Skeletal muscle cell (primary cell): Measurements from ENCODE around the gene RRBP1.

Experiments
- DNase-seq: peaks from one replicate; pipeline ENCODE4 v3.0.0-alpha.2; 2010; ENCODE audit warnings: low read depth
- H3K4me3 ChIP-seq: 2 replicates; pipeline ENCODE4 v1.5.1; 2011; ENCODE audit warnings: low read depth, mild to moderate bottlenecking, control low read depth, low read length, moderate library complexity

RRBP1 gene

DNA sequence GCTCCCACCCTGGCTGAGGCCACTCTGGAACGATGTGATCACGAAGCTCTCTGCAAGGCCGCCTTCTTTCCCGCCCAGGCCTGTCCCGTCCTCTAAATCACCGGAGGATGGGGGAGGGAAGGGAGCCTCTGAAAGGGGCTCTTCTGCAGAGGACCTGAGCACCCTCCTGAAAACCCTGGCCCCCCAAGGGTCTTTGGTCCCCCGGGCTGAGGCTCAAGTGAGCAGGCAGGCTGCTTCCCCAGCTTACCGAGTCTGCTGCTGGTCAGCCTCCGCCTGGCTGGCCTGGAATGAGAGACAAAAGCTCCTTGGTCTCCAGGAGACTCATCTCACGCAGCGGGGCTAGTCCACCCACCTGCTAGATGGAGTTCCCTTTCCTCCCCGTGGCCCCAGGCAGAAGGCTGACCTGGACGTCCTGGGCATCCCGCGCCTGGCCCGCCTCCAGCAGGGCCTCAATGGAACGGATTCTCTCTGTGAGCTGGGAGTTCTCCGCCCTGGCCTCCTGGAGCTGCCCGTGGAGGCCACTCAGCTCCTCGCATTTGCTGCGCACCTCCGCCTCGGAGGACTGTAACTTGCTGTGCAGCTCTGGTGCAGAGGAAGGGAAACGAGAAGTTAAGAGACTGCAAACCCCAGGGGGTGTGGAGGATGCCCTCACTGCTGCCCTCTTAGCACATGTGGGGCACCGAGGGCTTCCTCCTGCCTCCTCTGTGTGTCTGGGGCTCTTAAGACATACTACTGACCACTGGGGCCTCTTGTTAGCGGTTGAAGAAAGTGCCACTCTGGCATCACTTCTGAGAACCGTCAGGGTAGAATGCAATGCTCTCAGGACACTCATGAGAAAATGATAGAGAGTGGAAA is 54.7 kb downstream of the RRBP1 start:
- DNase-seq = no peak
- H3K4me3 ChIP-seq = no peak overlapping the region

DNA sequence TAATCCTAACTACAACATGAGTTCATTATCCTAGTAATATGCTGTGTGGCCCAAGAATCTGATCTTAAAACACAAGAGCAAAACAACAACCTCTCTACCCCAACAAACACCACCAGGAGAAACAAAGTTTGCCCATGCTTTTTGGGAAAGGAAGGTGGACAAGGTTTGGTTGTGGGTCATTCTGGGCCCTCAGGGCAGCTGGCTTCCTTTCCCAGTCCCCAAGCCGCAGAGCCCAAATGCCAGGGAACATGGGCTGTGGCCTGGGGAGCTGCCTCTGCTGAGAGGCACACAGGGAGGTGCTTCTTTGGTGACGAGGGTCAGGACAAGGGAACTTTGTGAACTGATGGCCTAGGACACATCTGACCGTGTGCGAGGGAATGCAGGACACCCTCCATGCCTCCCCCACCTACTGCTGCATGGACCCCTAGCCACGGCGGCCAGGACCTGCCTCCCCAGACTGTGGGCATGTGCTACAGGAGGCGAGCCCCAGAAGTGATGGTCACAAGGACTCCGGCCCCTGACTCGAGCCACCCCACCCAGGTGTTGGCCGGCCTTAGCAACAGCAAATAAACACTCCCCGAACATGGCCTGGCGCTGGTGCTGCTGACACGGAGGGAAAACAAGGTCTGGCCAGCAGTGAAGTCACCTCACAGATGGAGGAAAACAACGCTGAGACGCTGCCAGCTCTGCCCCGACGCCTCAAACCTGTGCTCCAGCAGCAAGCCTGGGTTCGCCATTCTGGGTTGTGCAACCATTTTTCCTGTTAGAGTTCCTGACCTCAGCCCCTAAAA is 55.6 kb downstream of the RRBP1 start:
- H3K4me3 ChIP-seq = no peak overlapping the region
- DNase-seq = no peak

DNA sequence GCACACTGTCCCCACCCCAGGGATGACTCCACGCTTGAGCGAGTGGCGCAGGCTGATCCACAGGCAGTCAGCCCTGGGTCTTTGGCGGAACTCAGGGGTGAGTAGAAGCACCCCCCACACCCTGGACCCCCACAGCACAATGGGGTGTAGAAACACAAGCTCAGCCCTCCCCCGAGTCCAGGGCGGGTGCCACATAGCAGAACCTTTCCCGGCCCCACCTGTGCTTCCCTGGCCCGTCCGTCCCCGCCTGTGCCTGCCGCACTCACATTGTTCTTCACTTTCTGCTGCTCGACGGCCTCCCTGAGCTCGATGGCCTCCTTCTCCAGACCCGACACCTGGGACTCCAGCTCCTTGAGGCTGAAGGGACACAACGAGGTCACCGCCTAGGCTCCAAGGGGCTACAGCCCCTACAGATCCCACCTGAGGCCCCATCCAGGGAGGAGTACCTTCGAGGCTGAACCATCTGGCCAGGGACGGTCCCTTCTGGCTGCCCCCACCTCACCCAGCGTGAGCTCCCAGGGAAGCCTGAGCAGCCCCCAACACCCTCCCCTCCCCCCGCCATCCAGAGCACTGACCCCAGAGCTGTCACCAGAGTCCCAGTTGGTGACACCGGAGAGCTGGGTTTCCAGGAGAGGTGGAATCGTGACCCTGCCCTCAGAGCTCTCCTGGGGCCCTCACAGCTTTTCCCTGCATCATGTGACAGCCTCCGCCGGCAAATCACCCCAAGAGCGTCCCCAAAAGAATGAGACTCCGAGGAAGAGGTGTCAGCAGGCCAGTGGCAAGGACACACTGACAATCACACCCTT is 56.6 kb downstream of the RRBP1 start:
- DNase-seq = no peak
- H3K4me3 ChIP-seq = no peak overlapping the region

DNA sequence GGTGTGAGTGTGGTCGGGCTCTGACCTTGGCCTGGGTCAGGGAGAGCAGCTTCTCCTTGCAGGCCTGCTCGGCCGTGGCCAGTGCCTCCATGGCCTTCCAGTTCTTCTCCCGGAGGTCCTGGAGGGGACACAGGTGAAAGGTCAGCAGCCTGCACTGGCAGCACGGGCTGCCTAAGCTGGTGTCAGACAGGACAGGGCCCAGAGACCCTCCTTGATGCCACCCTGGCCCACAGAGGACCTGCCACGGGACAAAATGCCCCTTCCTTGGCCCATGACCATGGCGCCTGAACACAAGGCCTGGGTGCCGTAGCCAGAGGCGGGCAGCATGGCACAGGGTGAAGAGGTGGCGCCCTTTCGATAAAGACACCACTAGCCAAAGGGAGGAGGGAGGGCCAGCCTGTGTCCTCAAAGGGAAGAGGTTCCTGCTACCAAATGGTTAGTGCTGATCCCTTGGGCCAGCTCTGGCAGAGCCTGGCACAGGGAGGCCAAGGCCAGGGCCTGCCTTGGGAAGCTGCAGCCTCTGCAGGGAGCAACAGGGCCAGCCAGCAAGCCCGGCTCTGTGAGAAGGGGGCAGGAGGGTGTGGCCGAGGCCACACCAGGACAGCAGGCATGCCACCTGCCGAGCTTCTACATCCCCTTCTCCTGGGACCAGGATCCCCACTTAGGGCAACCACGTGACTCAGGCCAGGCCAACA is 57.3 kb downstream of the RRBP1 start:
- no peak overlapping the region for H3K4me3 ChIP-seq
- no peak for DNase-seq

DNA sequence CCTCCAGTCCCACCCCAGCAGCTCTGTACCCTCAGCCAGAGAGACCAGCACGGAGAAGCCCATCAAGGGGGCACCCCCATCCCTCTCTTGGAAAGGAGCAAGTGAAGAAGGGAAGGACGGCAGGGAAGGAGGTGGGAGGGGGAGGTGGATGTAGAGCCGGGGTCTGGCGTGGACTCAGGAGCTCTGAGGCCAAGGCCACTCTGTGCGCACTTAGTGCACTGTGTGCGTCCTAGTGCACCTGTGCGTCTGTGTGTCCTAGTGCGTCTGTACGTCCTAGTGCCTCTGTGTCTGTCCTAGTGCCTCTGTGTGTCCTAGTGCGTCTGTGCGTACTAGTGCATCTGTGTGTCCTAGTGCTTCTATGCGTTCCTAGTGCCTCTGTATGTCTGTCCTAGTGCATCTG is 58.0 kb downstream of the RRBP1 start:
- H3K4me3 ChIP-seq = no peak overlapping the region
- no peak for DNase-seq

DNA sequence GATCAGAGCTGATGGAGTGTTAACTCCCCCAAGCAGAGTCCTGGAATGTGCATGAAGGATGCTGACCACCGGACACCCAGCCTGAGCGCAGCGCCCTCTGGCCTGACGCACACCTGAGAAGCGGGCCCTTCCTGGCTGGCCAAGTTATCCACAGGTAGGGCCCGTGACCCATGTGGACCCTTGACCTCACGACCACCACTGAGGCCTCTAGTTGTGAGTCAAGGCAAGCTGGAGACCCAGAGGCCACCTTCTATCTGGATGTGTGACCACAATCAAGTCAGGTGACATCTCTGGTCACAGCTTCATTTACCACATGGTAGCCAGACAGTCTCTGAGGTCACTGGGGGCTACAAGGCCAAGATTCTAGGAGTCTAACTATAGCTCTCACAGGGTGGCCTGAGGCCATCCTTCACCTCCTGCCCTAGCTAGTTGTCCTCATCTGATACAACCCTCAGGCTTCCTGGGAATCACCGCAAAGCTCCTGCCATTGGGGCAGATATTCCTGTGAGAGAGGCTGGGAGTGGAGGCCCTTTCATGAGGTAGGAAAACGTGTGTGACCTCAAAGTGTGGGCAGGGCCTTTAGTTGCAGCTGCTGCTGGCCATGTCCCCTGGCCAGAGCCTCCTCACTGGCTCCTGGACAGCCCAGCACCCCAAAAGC is 59.1 kb downstream of the RRBP1 start:
- DNase-seq = no peak
- H3K4me3 ChIP-seq = no peak overlapping the region

DNA sequence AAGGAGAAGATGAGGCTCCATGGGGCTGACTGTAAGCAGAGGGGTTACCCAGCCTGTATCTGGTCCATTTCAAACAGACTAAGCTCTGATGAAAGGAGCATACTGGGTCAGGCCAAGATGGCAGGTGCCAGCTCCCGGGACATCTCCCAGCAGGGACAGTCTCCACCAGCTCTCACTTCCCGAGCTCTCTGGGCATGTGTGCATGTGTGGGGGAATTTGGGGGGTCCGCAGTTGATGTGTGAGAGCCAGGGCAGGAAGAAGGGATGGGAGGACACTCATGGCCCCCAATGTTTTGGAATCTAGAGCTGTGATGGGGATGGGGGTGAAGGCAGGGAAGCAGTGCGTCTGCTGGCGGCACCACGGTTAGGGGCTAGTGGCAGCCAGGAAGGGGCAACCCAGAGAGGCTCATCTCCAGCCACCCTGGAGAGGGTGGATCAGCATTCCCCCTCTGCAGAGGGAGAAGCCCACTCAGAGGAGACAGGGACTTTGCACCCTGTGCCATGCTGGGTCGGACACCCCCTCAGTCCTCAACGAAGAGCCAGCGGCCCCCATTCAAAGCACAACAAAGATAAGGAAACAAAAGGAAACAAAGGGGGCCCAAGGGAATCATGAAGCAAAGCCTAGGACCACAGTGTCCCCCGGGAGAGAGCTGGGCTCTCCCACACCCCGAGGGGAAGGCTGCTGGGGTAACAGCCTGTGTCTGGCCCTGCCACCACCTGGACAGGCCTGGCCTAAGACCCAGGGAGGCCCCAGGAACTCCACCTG is 59.8 kb downstream of the RRBP1 start:
- no peak overlapping the region for H3K4me3 ChIP-seq
- no peak for DNase-seq

DNA sequence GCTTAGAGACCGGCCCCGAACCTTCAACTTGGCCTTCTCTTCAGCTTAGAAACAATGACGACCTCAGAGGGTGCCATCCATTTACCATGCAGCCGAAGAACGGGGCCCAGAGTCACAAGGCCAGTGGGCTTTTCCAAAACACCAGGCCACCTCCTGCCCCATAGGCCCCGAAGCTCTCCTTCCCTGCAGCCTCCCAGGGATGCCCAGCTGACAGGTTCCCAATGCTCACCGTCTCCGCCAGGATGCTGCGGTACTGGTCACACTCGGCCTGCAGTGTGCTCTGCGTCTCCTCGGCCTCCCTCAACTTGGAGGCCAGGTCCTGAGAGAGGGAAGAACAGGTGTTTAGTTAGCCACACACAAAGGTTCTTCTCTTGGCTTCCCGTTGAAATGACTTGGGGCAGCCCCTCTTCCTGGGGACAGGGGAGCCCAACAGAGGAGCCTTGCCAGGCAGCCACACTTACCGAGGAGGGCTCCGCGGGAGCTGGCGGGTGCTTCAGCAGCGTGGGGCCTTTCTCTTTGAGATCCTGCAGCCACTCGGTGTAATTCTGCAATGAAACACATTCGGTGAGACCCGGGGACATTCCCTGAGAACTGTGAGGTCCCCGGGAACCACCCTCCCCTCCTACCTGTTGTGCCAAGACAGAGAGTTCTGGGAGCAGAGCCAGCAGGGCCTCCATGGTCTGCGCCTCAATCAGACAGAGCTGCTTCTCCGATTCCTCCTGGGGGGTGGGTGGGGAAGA is 60.6 kb downstream of the RRBP1 start:
- DNase-seq = no peak
- no peak overlapping the region for H3K4me3 ChIP-seq

DNA sequence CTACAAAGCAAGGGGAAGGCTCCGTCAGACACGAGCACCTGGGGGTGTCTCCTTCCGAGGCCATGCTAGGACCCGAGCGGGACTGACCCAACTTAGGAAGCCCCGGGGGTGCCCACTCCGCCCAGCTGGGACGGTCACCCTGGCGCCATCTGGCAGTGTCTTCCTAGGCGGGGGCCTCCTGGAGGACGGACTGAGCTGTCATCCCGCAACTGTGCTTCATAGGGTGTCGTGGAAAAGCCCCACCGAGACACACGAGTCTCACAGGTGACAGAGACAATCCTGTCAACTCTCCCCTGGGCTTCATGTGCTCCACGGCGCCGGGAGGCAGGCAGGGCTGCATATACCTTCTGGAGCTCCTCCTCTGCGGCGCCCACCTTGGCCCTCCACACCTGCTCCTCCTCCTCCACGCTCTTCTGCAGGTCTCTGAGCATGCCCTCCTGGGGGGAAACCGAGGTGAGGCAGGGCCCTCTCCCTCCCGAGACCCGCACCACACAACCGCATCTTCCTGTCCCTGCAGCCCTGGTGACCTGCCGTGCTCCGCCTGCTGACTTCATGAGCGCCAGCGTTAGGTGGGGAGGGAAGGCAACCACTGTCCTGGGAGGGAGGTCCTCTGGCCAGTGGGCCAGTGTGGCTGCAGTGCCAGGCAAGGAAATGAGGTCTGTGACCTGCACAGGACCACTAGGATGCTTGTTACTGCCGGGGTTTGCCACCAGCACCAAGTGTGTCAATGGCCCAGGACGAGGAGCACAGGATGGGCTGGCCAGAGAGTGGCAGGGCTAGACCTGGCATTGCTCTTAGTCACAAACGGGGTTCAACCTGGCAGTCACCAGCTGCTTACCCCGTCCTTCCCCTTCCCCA is 61.4 kb downstream of the RRBP1 start:
- no peak overlapping the region for H3K4me3 ChIP-seq
- DNase-seq = no peak

DNA sequence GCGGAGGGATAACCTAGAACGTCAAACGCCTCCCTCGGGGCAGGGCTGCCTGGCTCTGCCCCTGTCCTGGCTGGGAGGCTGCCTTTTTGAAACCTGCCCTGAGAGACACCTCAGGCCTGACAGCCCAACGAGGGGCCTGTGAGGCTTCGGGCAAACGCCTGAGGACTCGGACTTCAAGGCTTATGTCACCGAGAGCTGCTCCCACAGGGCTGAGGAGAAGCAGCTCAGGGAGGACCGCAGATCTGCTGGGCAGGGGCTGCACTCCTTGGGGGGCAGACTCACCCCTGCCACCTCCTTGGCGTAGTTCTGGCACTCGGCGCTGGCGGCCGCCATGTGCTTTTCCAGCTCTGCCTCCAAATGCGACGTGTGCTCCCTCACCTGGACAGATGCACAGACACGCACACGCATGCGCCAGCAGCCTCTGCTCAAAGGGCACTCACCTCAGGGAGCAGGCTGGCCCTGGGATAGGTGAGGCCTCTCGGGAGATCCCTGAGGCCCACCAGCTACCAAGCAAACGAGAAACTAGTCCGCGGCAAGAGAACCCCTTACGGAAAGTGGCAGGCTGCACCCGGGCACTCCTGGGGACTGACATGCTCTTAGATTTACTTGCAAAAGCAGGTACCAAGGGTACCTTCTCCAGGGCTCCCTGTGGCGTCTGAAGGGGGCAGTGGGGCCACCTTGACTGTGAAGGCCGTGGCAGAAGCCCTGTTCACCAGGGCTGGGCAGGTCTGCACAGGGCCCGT is 62.5 kb downstream of the RRBP1 start:
- H3K4me3 ChIP-seq = no peak overlapping the region
- DNase-seq = no peak

DNA sequence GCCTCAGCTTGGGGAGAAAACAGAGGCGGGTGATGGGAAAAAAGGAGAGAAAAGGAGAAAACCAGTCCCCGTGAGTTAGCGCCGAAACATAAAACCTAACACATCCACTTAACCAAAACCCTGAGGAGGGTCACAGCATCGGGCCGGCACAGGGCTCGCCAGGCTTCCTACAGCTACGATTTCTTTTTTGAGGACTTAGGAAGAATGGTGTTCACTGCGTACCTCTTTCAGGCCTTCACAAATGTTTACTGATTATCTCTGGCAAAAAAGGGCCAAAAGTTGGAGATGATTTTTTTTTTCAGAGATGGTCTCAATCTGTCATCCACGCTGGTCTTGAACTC is 63.4 kb downstream of the RRBP1 start:
- DNase-seq = no peak
- H3K4me3 ChIP-seq = no peak overlapping the region

DNA sequence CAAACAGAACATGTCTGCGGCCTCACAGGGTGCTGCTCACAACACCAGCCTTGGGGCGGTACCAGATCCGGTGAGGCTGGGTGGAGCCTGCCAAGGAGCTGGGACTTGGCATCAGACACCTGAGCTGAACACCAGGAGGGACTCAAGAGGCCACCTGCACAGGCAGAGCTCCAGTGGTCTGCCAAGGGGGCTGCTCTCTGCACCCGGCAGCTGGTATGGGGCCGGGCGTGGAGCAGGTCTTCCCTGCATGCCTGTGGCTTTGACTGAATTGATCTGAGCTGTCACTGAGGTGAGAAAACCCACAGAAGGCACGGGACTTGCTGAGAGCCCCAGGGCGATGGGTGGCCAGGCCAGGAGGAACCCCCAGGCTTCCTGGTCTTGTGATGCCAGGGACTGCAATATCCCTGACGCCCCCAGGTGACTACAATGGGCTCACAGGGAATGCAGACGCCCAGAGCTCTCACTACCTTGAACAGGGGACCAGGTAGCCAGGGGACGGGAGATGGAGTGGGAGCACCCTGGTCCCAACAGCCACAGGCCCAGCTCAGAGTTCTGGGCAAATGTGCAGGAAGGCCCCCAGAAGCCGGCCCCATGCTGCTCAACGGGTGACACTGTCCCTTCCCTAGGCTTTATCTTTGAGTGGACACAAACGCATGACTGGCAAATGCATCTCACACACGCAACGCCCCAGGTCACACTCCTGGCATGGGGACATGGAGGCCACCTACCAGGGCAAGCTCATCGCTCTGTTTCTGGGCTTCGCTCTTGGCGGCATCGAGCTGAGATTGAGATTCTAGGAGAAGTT is 64.0 kb downstream of the RRBP1 start:
- no peak overlapping the region for H3K4me3 ChIP-seq
- DNase-seq = no peak

DNA sequence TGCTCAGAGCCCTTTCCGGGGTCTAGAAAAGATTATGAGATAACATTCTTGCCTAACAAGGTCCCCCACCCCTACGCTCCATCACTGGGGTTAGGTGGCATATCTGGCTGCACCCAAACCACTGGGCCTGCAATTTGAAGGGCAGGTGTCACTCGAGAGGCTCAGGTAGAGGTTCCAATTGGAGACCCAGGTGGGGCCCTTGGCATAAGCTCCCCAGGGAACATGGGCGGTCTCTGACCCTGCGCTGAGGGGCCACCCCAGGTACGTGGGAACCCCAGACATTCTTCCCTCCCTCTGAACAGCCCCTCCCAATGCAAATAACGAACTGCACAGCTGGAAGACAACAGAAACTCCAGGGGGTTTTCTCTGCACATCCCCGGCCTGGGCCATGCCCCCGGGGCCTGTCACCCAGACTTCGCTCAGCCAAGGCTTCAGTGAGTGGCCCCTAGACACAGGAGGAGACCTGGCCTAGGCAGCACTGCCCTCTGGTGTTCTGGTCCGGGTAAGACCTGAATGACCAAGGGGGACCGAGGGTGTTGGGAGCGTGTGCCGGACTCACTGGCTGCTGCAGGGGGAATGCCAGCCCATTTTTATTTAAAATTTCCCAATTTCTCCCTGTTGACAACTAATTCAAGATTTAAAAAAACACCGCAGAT is 64.7 kb downstream of the RRBP1 start:
- DNase-seq = no peak
- no peak overlapping the region for H3K4me3 ChIP-seq

DNA sequence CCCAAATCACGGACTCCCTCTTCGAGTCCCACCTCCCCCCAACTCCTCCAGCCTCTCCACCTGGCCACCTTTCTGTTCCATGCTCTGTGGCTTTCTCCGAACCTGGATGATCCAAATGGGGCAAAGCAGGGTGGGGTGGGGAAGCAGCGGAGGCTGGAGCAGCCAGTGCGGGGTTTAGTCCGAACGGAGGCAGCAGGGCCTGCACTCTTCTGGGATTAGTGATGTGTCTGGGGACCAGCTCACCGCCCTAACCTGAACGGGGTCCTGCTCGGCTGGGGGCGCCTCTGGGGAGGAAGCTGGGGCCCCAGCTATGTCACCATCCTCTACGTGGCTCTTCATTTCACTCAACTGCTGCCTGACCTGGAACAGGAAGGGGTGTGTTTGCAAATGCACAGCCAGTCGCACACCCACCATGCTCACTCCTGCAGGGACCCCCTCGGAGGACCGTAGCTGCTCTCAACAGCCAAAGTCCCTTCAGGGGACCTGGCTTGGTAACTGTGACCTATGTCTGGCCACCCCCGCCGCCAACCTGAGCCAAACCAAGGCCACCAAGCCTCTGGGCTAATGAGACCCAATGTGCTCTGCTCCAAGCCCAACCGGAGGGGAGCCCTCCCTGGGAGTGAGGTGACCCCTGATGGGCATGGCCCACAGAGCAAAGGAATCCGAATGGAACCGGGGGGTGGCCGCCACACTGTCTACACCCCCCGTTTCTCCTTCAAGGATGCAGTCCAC is 65.4 kb downstream of the RRBP1 start:
- no peak overlapping the region for H3K4me3 ChIP-seq
- DNase-seq = no peak
